ENCODE results near the gene CCDC57.

- TF ChIP-seq YY1 (IDR thresholded peaks at IDR 0.05) (no peak), REST (IDR thresholded peaks at IDR 0.05) (no peak), CTCF (IDR thresholded peaks at IDR 0.05; ENCODE audit: low read depth, low read length, missing input control) (no peak), SP1 (IDR thresholded peaks at IDR 0.05) (no peak), MAX (IDR thresholded peaks at IDR 0.05) (no peak), RAD21 (IDR thresholded peaks at IDR 0.05) (no peak), TAF1 (conservative IDR thresholded peaks at IDR 0.05) (no peak), EGR1 (IDR thresholded peaks at IDR 0.05; ENCODE audit: low read depth in 2 of 2) (no peak), GABPA (IDR thresholded peaks at IDR 0.05 in 1 of 2, conservative IDR thresholded peaks at IDR 0.05 in 1 of 2) (no peak), JUND (IDR thresholded peaks at IDR 0.05) (no peak), HNF4G (IDR thresholded peaks at IDR 0.05) (no peak), ZBTB33 (IDR thresholded peaks at IDR 0.05) (no peak)
These were observed 40.0 kb upstream of the CCDC57 start for GRCh38 chr17:82252511-82253178.

Data from liver (tissue), 3 donors.